NCI-H187 treated with DMSO at 0.1 percent for 48 hours (cell line): Measurements from ENCODE around the gene SNX33.
"Not testable (repeated sequence)": the region's sequence is repeated elsewhere in the genome, so short reads cannot be mapped to it uniquely, and the experiment has no call there.

Experiments used
- DNase-seq: peaks from one replicate; lab custom pipeline; 2025; lab: John Stamatoyannopoulos, UW

SNX33 gene

DNA sequence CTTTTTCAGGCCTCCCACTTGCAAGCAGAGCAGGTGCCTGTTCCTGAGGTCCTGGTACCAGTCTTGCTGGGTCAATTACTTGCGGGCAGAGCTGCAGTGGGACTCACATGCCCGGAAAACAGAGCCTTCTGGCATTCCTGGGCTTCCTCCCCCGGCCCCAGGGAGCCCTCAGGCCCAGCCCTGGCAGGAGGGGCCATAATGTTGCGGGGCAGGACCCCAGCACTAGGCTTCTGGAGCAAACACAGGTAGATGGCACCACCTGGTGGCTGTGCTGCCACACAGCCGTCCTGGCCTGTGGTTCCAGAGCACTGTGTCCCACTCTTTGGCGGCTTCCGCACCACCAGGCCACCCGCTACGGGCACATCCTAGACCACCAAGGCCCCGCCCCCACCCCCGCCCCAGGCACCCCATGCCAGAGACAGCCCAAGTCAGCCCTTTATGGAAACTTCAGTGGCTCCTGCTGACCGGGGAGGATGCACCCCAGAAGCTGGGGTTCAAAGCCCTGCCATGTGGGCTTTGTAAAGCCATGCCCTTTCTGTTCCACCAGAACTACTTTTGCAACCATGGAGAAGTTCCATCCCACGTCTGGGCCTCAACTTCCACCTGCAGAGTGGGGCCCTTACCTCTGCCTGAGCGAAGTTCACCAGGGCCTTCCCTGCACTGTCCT lies 36.1 kb downstream of the SNX33 start:
- DNase-seq = not testable (repeated sequence)

- no peak for DNase-seq
Observed at GRCh38 chr15:75684648-75685047, 36.9 kb downstream of the SNX33 start.

GRCh38 chr15:75685195-75685594 lies 37.5 kb downstream of the SNX33 start:
- no peak for DNase-seq

- DNase-seq = not testable (repeated sequence)
Observed at GRCh38 chr15:75686212-75686642, 38.5 kb downstream of the SNX33 start.

- DNase-seq = no peak
Observed at GRCh38 chr15:75687486-75688277, 40.0 kb downstream of the SNX33 start.

DNA sequence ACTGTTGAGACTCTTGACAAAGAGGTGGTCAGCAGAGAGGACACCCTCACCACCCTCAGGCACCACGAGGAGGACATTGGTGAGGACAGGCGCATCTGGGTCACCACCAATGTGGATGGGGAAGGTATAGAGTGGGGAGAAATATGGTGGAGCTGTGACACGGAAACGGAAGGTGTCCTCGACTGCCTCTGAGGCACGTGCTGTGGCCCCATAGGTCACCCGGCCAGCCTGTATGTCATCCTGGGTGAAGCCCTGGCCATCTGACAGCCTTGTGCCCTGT lies 40.5 kb downstream of the SNX33 start:
- no peak for DNase-seq

DNA sequence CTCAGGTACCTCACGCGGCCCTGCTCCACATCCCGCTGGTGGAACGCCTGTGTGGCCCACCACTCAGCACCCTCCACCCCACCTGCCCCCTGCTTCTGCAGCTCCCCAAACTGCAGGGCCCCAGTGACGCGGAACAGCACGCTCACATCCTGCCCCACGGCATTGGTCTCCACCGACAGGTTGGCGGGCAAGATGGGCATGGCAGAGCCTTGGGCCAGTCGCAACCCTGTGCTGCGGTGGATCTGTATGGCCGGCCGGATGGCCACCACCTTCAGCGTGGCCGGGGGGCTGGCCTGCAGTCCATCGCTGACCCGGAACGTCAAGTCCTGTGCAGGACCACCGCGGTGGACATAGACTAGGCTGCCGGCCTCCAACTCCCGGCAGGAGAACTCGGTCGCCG lies 41.1 kb downstream of the SNX33 start:
- DNase-seq = no peak

DNA sequence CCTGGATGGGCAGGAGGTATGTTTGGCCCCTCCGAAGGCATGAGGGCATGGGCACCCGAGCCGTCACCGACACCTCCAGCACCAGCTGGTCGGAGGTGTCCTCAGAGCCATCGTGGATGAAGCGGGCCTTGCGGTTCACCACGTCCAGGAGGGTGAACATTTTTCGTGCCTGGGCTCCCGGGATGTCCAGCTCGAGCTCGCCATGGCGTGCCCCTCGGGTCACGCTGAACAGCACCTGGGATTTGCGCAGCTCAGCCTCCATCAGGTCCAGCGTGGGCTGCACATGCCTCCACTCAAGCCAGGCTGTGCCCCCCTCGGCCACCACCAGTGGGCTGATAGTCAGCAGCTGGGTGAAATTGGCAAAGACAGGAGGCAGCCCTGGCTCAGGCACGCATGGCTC lies 41.7 kb downstream of the SNX33 start:
- not testable (repeated sequence) for DNase-seq

DNA sequence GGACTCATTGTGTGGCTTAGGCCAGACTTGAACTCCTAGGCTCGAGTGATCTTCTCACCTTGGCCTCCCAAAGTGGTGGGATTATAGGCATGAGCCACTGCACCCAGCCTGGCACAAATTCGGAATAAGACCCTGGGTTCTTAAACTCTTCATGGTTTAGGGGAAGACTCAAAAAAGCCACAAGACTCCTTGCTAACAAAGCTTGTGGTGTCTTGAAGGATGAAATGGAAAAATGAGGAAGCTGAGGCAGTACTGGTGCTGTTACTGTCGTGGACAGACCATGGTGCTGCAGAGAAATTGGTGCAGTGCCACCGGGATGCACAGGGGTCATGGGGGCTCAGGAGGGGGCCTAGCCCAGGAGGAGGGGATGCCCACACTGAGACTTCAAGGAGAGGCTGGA lies 44.6 kb downstream of the SNX33 start:
- not testable (repeated sequence) for DNase-seq

GRCh38 chr15:75693028-75693427 lies 45.3 kb downstream of the SNX33 start:
- not testable (repeated sequence) for DNase-seq

GRCh38 chr15:75693501-75694240 lies 46.0 kb downstream of the SNX33 start:
- DNase-seq = no peak

GRCh38 chr15:75694241-75695182 lies 46.8 kb downstream of the SNX33 start:
- no peak for DNase-seq

DNA sequence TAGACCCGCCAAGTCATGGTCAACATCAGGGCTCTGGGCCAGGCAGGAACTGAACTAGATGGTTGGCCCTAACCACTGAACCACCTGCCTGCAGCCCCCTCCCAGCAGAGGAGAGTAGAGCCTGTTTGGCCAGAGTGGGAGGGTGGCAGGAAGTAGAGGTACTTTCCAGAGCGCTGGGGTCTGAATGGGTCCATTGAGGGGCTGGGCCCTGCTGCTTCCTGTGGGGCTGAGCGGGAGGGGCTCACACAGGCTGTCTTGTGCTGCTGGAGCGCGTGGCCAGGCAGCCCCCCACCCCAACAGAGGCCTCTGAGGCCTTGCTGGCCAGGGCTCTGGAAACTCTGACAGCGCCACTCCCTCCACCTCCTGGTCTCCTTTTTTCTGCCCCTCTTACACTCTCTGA lies 47.5 kb downstream of the SNX33 start:
- DNase-seq = no peak

- DNase-seq = no peak
Observed at GRCh38 chr15:75695634-75696310, 48.1 kb downstream of the SNX33 start.

DNA sequence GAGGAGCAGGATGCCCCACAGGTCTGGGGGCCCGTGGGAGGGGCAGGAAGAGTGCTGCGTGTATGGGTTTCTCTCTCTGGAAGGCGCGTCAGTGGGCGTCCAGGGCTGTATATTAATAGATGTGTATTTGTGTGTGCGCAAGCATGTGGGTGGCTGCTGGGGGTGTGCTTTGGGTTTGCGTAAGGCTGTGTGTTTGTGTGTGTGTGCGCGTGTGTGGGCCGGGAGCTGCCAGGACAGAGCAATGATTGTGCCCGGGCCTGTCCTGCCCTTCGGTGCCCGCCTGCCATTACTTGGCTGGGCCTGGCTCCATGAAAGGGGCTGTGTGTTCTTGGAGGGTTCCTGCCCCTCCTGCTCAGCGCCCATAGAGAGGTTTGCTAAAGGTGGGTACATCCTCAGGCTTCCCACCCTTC lies 48.6 kb downstream of the SNX33 start:
- no peak for DNase-seq

DNA sequence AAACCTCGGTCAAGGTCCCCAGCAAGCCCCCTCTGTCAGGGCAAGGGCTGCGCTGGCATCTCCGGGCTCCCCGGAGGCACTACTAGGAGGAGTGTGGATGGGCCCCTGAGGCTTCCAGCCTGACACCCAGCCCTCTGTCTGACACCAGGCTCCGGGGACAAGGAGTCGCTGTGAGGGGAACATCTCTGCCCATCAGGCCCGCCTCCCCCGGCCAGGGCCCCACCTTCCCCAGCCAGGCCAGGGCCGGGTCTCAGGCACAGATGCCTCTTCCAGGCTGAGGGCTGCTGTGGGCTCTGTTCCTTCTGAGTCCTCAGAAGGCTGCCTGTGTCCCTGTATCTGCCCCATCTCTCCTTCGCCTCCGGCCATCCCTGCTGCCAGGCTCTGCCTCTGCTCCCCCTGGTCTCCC lies 49.1 kb downstream of the SNX33 start:
- no peak for DNase-seq

DNA sequence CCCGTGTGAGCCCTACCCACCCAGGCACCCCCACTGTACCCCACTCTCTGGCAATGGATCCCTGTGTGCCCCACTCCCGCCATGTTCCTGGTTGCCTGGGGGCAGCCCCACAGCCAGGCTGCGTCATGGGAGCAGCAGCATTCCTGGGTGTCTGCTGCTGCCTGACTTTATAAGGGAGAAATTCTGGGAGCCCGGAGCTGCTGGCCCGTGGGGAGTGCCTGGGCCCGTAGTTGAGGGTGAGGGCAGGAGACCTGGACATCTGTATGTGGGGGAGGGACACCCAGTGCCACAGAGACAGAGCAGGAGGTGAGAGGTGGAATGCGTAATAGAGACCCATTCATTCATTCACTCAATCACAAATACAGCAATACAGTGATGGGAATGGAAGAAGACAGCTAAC lies 49.8 kb downstream of the SNX33 start:
- no peak for DNase-seq

- not testable (repeated sequence) for DNase-seq
Observed at GRCh38 chr15:75697974-75698747, 50.4 kb downstream of the SNX33 start.

DNA sequence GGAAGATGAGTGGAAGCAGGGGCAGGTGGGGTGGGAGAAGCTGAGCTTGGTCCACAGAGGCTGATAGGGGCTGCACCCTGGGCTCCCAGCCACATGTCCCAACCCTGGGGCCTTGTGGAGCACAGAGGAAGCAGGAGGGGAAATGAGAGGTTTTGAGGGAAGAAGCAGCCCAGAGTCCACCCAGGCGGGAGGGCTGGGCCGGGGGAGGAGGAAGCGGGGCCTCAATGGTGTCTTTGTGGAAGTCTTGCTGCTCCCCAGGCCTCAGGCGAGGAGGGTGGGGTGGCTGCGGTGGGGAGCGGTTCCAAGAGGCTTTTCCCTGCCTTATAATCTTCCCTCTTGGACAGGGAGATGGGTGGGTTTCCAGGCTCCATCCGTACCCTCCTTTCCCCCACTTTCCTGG lies 51.8 kb downstream of the SNX33 start:
- not testable (repeated sequence) for DNase-seq
